ENCODE data around the gene ARHGAP18. TPM values are rescaled to one million over a fixed set of nuclear protein-coding genes. Genes with fewer than 3 reads are reported as not detected.
A peak's percentile ranks its signal among the peaks of the same experiment; 100 is the strongest.

ARHGAP18 gene
- total and polyA plus RNA-seq, 10 of the 15 experiments (the other 5 are each of a cell fraction or from before 2014, with no cell fraction given): 18.2 to 52.2 (median 31.7) TPM

- TF ChIP-seq ZSCAN29 (IDR thresholded peaks at IDR 0.05) (peak; percentile 49; the same call in 1 of the 2 replicates), SMARCA5 (IDR thresholded peaks at IDR 0.05) (peak; percentile 89), KDM1A (IDR thresholded peaks at IDR 0.05; ENCODE audit: borderline replicate concordance) (no peak), HCFC1 (IDR thresholded peaks at IDR 0.05; ENCODE audit: low read length) (no peak), ATF2 (IDR thresholded peaks at IDR 0.05; ENCODE audit: low read length) (peak; percentile 75), IRF4 (IDR thresholded peaks at IDR 0.05; ENCODE audit: low read depth, low read length) (peak; percentile 70), RAD51 (IDR thresholded peaks at IDR 0.05) (0 out of 2 replicates have a peak, but pooled peaks have one; percentile 34), CBX5 (IDR thresholded peaks at IDR 0.05; ENCODE audit: low read depth) (peak; percentile 82; the same call in 1 of the 2 replicates), FOS (IDR thresholded peaks at IDR 0.05; ENCODE audit: borderline replicate concordance, extremely low read depth, insufficient read length) (no peak), TBL1XR1 (IDR thresholded peaks at IDR 0.05; ENCODE audit: low read depth, low read length) (peak; percentile 70; the same call in 1 of the 2 replicates), POLR2AphosphoS5 (IDR thresholded peaks at IDR 0.05; ENCODE audit: low read length) (peak; percentile 74), HDGF (IDR thresholded peaks at IDR 0.05) (peak; percentile 96), STAT3 (IDR thresholded peaks at IDR 0.05; ENCODE audit: low read depth, low read length) (peak; percentile 67; the same call in 1 of the 2 replicates), ZNF384 (IDR thresholded peaks at IDR 0.05; ENCODE audit: borderline replicate concordance, low read depth, low read length) (no peak), SMAD5 (IDR thresholded peaks at IDR 0.05; ENCODE audit: low read depth) (peak; percentile 57; the same call in 1 of the 2 replicates), PAX5 (IDR thresholded peaks at IDR 0.05; ENCODE audit: borderline replicate concordance, low read depth, low read length) (peak; percentile 59; the same call in 1 of the 2 replicates), RCOR1 (conservative IDR thresholded peaks at IDR 0.05; ENCODE audit: low read depth, low read length) (no peak), NR2C1 (IDR thresholded peaks at IDR 0.05) (no peak), SRF (IDR thresholded peaks at IDR 0.05; ENCODE audit: low read depth in 2 of 2, low read length in 2 of 2) (no peak), RFX5 (IDR thresholded peaks at IDR 0.05; ENCODE audit: low read depth, low read length) (0 out of 2 replicates have a peak, but pooled peaks have one; percentile 7), RELA (IDR thresholded peaks at IDR 0.05; ENCODE audit: borderline replicate concordance, partially characterized antibody) (no peak), ZBTB40 (IDR thresholded peaks at IDR 0.05; ENCODE audit: borderline replicate concordance) (no peak), SMAD1 (IDR thresholded peaks at IDR 0.05; ENCODE audit: low read depth, partially characterized antibody) (peak; percentile 66), HDAC2 (IDR thresholded peaks at IDR 0.05) (no peak), ZZZ3 (IDR thresholded peaks at IDR 0.05; ENCODE audit: control insufficient read depth, insufficient read length, low read depth) (no peak), YBX1 (IDR thresholded peaks at IDR 0.05) (no peak), MEF2A (IDR thresholded peaks at IDR 0.05; ENCODE audit: insufficient read depth, low read depth, low read length) (peak; percentile 54; the same call in 1 of the 2 replicates), POLR2AphosphoS2 (IDR thresholded peaks at IDR 0.05; ENCODE audit: low read depth, low read length) (no peak)
Observed at GRCh38 chr6:129671442-129672340, 38.3 kb downstream of the ARHGAP18 start (continued).

Data from GM12878 (cell line).